Omental fat pad (tissue), 4 donors: ENCODE results near the gene NGEF. TPM values are rescaled to one million over a fixed set of nuclear protein-coding genes. Genes with fewer than 3 reads are reported as not detected.

Experiments used
- ATAC-seq: fragments of 150-250 bp; one replicate; pipeline ENCODE4 v1.9.1; 2016; ENCODE audit warnings: mild to moderate bottlenecking, moderate library complexity; ENCODE audit not compliant: low FRiP score
- DNase-seq: peaks from one replicate; pipeline ENCODE4 v3.0.0-alpha.2; 2019; ENCODE audit warnings: low spot score
- CTCF ChIP-seq, 3 donors: fragments of 450-650 bp; IDR thresholded peaks; one replicate each; pipeline ENCODE4 v1.5.1; 2016 to 2017; ENCODE audit warnings: antibody characterized with exemption in 3 of 3, mild to moderate bottlenecking in 3 of 3, moderate library complexity in 2 of 3
- total RNA-seq, 4 donors: library from RNA; depleted of rRNA; stranded (reverse); fragments of >200 nt; gene quantifications; one replicate each; pipeline ENCODE4 v1.1.0, GENCODE V29; 2016

Gene NGEF
- total RNA-seq, 4 donors from 2014 or later: 1.1 to 1.9 (median 1.3) TPM; not detected in 1

- no peak for TF ChIP-seq CTCF (IDR thresholded peaks at IDR 0.05)
- no peak for ATAC-seq
- no peak for DNase-seq
Measured at GRCh38 chr2:233036162-233036838, 23.2 kb upstream of the NGEF start.

- no peak for TF ChIP-seq CTCF (IDR thresholded peaks at IDR 0.05)
- DNase-seq: no peak
Measured at GRCh38 chr2:233035426-233036161, 22.5 kb upstream of the NGEF start.

GRCh38 chr2:233034091-233034882 is 21.2 kb upstream of the NGEF start:
- DNase-seq (no peak), ATAC-seq (no peak)
- no peak for TF ChIP-seq CTCF (IDR thresholded peaks at IDR 0.05)

More at GRCh38 chr2:233035426-233036161, 22.5 kb upstream of the NGEF start:
- no peak for ATAC-seq

GRCh38 chr2:233033672-233034071 is 20.6 kb upstream of the NGEF start:
- no peak for DNase-seq
- TF ChIP-seq CTCF (IDR thresholded peaks at IDR 0.05): no peak
- ATAC-seq: no peak

- no peak for ATAC-seq
Measured at GRCh38 chr2:233032551-233033320, 19.7 kb upstream of the NGEF start, which contains the start of gene NEU2. Gene NEU2, plus strand, starts transcription at chr2:233032672. Its CDS starts 0 bp downstream, at chr2:233032672.

More at GRCh38 chr2:233032551-233033320, 19.7 kb upstream of the NGEF start, which contains the start of gene NEU2:
- TF ChIP-seq CTCF (IDR thresholded peaks at IDR 0.05): no peak
- no peak for DNase-seq
